ENCODE measurements around the gene TFAP2B. TPM values are rescaled to one million over a fixed set of nuclear protein-coding genes. Genes with fewer than 3 reads are reported as not detected.

Gene TFAP2B
- total RNA-seq, 4 donors from 2014 or later, result not detected

GRCh38 chr6:50868466-50868865, 49.8 kb downstream of the TFAP2B start:
- intact Hi-C loops (cut with DNase I; ENCODE audit: low total_unique reads), result no loop called here
- no peak for DNase-seq
- H3K27ac ChIP-seq, result no peak overlapping the region
- H3K27me3 ChIP-seq, result no peaks in the 10 kb centered on the region
- in situ Hi-C loops (cut with MboI; ENCODE audit: low pct_ligation_motif_present in 1 of 4, low pct_unique_long_range_greater_than_20kb in 1 of 4, low sequenced_read_pairs in 3 of 4), result no loop called here
- no peaks in the 10 kb centered on the region for H3K36me3 ChIP-seq
- no peak overlapping the region for H3K4me3 ChIP-seq
- 88 to 100% methylated on average over 1 of the region's 1 CpG for WGBS, 2 donors (ENCODE audit: low coverage in 1 of 2)
- no peaks in the 10 kb centered on the region for H3K9me3 ChIP-seq
- H3K4me1 ChIP-seq, result no peaks in the 10 kb centered on the region
- TF ChIP-seq, protein P1, sequence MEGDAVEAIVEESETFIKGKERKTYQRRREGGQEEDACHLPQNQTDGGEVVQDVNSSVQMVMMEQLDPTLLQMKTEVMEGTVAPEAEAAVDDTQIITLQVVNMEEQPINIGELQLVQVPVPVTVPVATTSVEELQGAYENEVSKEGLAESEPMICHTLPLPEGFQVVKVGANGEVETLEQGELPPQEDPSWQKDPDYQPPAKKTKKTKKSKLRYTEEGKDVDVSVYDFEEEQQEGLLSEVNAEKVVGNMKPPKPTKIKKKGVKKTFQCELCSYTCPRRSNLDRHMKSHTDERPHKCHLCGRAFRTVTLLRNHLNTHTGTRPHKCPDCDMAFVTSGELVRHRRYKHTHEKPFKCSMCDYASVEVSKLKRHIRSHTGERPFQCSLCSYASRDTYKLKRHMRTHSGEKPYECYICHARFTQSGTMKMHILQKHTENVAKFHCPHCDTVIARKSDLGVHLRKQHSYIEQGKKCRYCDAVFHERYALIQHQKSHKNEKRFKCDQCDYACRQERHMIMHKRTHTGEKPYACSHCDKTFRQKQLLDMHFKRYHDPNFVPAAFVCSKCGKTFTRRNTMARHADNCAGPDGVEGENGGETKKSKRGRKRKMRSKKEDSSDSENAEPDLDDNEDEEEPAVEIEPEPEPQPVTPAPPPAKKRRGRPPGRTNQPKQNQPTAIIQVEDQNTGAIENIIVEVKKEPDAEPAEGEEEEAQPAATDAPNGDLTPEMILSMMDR (IDR thresholded peaks at IDR 0.05), result no peak
- TF ChIP-seq POLR2AphosphoS5 (IDR thresholded peaks at IDR 0.05), result no peak
- TF ChIP-seq POLR2A (IDR thresholded peaks at IDR 0.05), result no peak
- no peak for TF ChIP-seq EP300 (IDR thresholded peaks at IDR 0.05; ENCODE audit: low read depth)

DNA sequence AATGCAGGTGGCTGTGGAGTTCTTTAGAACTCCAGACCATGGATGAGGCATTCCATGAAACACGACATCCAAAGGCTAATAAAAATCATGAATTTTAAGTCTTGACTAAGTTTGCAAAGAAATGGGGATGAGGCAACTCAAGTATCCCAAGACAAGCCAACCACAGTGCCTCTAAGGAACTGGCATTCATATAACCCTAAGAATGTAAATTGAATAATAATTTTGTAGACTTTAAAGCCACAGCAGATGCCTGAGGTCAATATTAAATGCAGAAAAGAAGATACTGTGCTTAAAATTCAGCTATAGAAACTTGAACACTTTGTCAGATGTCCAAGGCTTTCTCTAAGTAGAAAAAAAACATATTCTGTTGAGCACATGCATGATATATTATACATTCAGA, 54.5 kb downstream of the TFAP2B start:
- H3K27ac ChIP-seq, result no peak overlapping the region
- H3K27me3 ChIP-seq, result no peaks in the 10 kb centered on the region
- TF ChIP-seq EP300 (IDR thresholded peaks at IDR 0.05; ENCODE audit: low read depth), result no peak
- no peak for TF ChIP-seq POLR2A (IDR thresholded peaks at IDR 0.05)
- TF ChIP-seq, protein P1 (IDR thresholded peaks at IDR 0.05), result no peak
- TF ChIP-seq POLR2AphosphoS5 (IDR thresholded peaks at IDR 0.05), result no peak
- DNase-seq, result no peak
- no peaks in the 10 kb centered on the region for H3K9me3 ChIP-seq
- in situ Hi-C loops (cut with MboI; ENCODE audit: low pct_ligation_motif_present in 1 of 4, low pct_unique_long_range_greater_than_20kb in 1 of 4, low sequenced_read_pairs in 3 of 4) (no loop called here), intact Hi-C loops (cut with DNase I; ENCODE audit: low total_unique reads) (no loop called here)
- H3K36me3 ChIP-seq, result no peaks in the 10 kb centered on the region
- H3K4me3 ChIP-seq, result no peak overlapping the region
- WGBS, 2 donors (ENCODE audit: low coverage in 1 of 2), result 27 to 33% methylated on average over 1 of the region's 1 CpG
- H3K4me1 ChIP-seq, result no peaks in the 10 kb centered on the region

DNA sequence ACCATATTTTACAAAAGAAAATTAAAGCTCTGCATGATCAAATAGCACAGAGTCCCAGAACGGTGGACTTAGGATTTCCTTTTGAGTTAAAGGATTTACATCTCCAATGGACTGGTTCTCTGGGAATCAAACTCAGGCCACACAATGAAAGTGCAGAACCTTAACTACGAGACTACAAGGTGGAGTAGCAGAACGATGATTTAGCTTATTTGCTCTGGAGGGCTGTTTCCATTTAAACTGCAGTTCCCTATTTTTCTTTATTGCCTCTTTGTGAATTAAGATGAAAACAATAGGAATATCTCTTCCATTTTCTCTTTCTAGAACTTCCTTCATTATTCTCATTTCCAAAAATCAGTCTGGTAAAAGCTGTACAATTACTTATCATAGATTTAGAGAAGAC, 65.7 kb downstream of the TFAP2B start:
- 34 to 73% methylated on average over 3 of the region's 3 CpGs for WGBS, 2 donors (ENCODE audit: low coverage in 1 of 2)
- no peaks in the 10 kb centered on the region for H3K4me1 ChIP-seq
- H3K27ac ChIP-seq, result no peak overlapping the region
- H3K27me3 ChIP-seq, result no peaks in the 10 kb centered on the region
- in situ Hi-C loops (cut with MboI; ENCODE audit: low pct_ligation_motif_present in 1 of 4, low pct_unique_long_range_greater_than_20kb in 1 of 4, low sequenced_read_pairs in 3 of 4), result no loop called here
- no peak overlapping the region for H3K4me3 ChIP-seq
- no peak for DNase-seq
- H3K9me3 ChIP-seq, result no peaks in the 10 kb centered on the region
- TF ChIP-seq POLR2AphosphoS5 (IDR thresholded peaks at IDR 0.05), result no peak
- TF ChIP-seq EP300 (IDR thresholded peaks at IDR 0.05; ENCODE audit: low read depth), result no peak
- TF ChIP-seq, protein P1 (IDR thresholded peaks at IDR 0.05), result no peak
- TF ChIP-seq POLR2A (IDR thresholded peaks at IDR 0.05), result no peak
- no peaks in the 10 kb centered on the region for H3K36me3 ChIP-seq
- intact Hi-C loops (cut with DNase I; ENCODE audit: low total_unique reads), result no loop called here

DNA sequence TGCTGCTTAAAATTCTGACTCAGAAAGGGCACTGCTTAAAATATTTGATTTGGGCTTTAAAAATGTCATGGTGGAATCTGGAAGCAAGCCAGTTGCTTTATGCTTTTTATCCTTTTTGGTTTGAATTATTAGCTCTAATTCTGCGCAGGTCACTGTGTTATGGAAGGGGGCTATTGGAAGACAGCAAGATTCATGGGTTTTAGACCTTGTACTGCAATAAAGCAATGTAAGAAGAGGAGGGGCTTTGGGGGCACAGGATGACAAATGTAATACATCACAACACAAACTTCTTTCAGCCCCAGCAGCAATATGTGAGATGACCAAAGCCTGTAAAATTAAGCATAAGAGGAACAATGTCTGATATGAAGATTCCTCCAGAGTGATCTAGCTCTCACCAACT, 68.4 kb downstream of the TFAP2B start:
- DNase-seq, result no peak
- TF ChIP-seq POLR2A (IDR thresholded peaks at IDR 0.05), result no peak
- TF ChIP-seq POLR2AphosphoS5 (IDR thresholded peaks at IDR 0.05), result no peak
- no peak for TF ChIP-seq EP300 (IDR thresholded peaks at IDR 0.05; ENCODE audit: low read depth)
- TF ChIP-seq, protein P1 (IDR thresholded peaks at IDR 0.05), result no peak
- Histone ChIP-seq H3K36me3 (no peaks in the 10 kb centered on the region), H3K27me3 (no peaks in the 10 kb centered on the region), H3K4me3 (no peak overlapping the region), H3K4me1 (no peaks in the 10 kb centered on the region), H3K27ac (no peak overlapping the region), H3K9me3 (no peaks in the 10 kb centered on the region)
- intact Hi-C loops (cut with DNase I; ENCODE audit: low total_unique reads) (no loop called here), in situ Hi-C loops (cut with MboI; ENCODE audit: low pct_ligation_motif_present in 1 of 4, low pct_unique_long_range_greater_than_20kb in 1 of 4, low sequenced_read_pairs in 3 of 4) (no loop called here)
- WGBS, 2 donors (ENCODE audit: low coverage in 1 of 2), result 63 to 78% methylated on average over 1 of the region's 1 CpG
